HL-60 (cell line): ENCODE data around the gene EFCAB10.

ENCODE experiments used
- DNase-seq, 2 experiments: peaks; one replicate each; pipeline ENCODE4 v3.0.0-alpha.2; 2010 to 2020; ENCODE audit warnings: low read depth in 1 of 2, low spot score in 1 of 2
- H3K27ac ChIP-seq: fragments of 250-450 bp; sonication (Bioruptor Pico); replicated peaks from 2 replicates; pipeline ENCODE4 v1.5.1; 2020; ENCODE audit warnings: mild to moderate bottlenecking, moderate library complexity
- H3K27me3 ChIP-seq: fragments of 250-450 bp; sonication (Bioruptor Pico); 2 replicates; pipeline ENCODE4 v1.5.1; 2021; ENCODE audit warnings: mild to moderate bottlenecking, moderate library complexity; ENCODE audit not compliant: insufficient read depth, poor library complexity, severe bottlenecking
- H3K4me3 ChIP-seq: replicated peaks from 2 replicates; pipeline ENCODE4 v1.5.1; 2011; ENCODE audit warnings: mild to moderate bottlenecking, control low read depth, low read length; ENCODE audit not compliant: insufficient read depth
- GABPA ChIP-seq: IDR thresholded peaks from 2 replicates; pipeline ENCODE4 v1.6.1; 2012; ENCODE audit warnings: low read depth
- POLR2AphosphoS5 ChIP-seq: IDR thresholded peaks from 2 replicates; pipeline ENCODE4 v1.6.1; 2012; ENCODE audit warnings: low read depth
- REST ChIP-seq: IDR thresholded peaks from 2 replicates; pipeline ENCODE4 v1.6.1; 2012; ENCODE audit warnings: low read depth; ENCODE audit not compliant: insufficient replicate concordance
- SPI1 ChIP-seq: IDR thresholded peaks from 2 replicates; pipeline ENCODE4 v1.6.1; 2012; ENCODE audit warnings: low read depth, mild to moderate bottlenecking, borderline replicate concordance
- TF ChIP-seq, protein P1 (sequence below): IDR thresholded peaks from one replicate; pipeline ENCODE4 v1.5.1; 2011; ENCODE audit warnings: low read length, control low read depth, inconsistent platforms; ENCODE audit not compliant: insufficient read depth

Gene EFCAB10

GRCh38 chr7:105587909-105588635 lies 6.8 kb upstream of the EFCAB10 start:
- Histone ChIP-seq H3K27me3 (no peaks in the 10 kb centered on the region), H3K27ac (no peak overlapping the region), H3K4me3 (no peak overlapping the region)
- TF ChIP-seq, protein P1, sequence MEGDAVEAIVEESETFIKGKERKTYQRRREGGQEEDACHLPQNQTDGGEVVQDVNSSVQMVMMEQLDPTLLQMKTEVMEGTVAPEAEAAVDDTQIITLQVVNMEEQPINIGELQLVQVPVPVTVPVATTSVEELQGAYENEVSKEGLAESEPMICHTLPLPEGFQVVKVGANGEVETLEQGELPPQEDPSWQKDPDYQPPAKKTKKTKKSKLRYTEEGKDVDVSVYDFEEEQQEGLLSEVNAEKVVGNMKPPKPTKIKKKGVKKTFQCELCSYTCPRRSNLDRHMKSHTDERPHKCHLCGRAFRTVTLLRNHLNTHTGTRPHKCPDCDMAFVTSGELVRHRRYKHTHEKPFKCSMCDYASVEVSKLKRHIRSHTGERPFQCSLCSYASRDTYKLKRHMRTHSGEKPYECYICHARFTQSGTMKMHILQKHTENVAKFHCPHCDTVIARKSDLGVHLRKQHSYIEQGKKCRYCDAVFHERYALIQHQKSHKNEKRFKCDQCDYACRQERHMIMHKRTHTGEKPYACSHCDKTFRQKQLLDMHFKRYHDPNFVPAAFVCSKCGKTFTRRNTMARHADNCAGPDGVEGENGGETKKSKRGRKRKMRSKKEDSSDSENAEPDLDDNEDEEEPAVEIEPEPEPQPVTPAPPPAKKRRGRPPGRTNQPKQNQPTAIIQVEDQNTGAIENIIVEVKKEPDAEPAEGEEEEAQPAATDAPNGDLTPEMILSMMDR = no peak
- no peak for TF ChIP-seq POLR2AphosphoS5
- no peak for TF ChIP-seq GABPA
- TF ChIP-seq REST = no peak
- no peak for TF ChIP-seq SPI1
- no peak for DNase-seq

DNA sequence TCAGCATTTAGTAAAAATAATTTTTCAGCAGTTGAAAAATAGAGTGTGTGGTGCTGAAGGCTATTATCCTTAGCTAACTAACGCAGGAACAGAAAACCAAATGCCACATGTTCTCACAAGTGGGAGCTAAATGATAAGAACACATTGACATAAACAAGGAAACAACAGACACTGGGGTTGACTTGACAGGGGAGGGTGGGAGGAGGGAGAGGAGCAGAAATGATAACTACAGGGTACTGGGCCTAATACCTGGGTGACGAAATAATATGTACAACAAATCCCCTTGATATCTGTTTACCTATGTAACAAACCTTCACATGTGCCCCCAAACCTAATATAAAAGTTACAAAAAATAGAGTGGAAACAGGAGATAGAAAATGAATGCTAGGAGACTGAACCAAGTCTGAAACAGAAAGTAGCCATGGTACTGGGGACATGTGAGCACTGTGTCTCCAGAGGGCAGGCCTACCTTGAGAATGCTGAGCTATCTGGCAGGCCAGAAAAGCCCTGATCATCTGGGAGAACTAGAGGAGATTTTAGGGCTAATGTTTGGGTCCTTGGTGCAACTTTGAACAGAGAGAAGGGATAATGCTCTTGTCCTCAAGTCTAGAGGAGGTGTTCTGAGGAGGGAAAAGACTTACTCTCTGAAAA lies 4.7 kb upstream of the EFCAB10 start:
- no peak for TF ChIP-seq SPI1
- TF ChIP-seq REST = no peak
- TF ChIP-seq, protein P1 = no peak
- TF ChIP-seq POLR2AphosphoS5 = no peak
- TF ChIP-seq GABPA = no peak
- Histone ChIP-seq H3K27ac (no peak overlapping the region), H3K4me3 (no peak overlapping the region), H3K27me3 (no peaks in the 10 kb centered on the region)
- no peak for DNase-seq

DNA sequence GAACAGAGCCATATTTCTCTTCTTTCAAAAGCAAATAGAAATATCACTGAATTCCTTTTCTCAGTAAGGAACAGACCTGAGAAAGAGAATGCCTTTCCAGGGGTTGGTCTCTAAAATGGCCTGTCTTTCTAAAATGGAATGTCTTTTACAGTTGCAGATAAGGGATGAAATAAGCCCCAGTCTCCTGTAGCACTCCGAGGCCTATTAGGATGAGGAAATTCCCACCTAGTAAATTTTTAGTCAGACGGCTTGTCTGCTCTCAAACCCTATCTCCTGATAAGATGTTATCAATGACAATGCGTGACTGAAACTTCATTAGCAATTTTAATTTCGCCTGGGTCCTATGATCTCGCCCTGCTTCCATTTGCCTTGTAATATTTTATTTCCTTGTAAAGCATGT lies 2.9 kb upstream of the EFCAB10 start:
- TF ChIP-seq GABPA = no peak
- TF ChIP-seq REST = no peak
- no peak for TF ChIP-seq POLR2AphosphoS5
- TF ChIP-seq, protein P1 = no peak
- TF ChIP-seq SPI1 = no peak
- no peak for DNase-seq
- no peak overlapping the region for H3K4me3 ChIP-seq
- H3K27me3 ChIP-seq = no peaks in the 10 kb centered on the region
- H3K27ac ChIP-seq = no peak overlapping the region
